ENCODE data around the gene C10orf143.
A peak's percentile ranks its signal among the peaks of the same experiment; 100 is the strongest.
"Not testable (repeated sequence)": the region's sequence is repeated elsewhere in the genome, so short reads cannot be mapped to it uniquely, and the experiment has no call there.

Gene C10orf143

DNA sequence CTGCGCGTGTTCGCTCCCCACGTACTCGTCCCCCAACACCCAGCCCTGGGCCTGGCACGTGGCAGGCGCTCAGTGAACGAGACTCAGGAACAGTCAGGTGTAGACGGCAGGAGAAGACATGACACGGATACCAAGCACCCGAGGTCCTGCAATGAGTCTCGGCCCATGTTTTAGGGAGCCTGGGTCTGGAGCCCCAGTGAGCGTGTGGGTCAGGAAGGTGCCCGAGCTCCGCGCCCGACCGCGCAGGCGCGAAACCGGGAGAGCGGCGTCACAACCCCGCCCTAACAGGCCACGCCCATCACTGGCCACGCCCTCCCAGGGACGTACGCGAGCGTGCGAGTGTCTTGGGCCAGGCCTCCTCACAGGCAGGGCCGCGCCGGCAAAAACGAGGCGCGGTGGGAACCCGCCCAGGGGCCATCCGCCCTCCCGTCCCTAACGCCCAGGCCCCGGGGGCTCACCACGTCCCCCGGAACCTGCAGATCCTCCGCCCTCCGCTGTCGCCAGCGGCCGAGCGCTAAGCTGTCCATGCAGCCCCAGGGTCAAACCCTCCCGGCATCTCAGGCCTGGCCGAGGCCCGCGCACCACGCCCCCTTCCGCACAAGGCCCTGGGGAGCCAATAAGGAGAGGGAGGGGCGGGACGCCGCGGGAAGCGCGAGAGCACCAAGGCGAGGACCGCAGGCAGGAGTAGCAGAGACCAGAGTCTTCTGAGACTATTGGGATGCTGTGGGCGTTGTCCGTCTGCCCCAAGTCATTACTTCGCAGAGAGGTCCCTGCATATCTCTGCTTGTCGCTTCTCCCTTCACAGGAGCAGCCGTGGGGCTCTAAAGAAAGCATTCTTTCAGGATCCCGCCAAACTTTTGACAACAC, at the start of gene C10orf143:
Gene C10orf143, minus strand, starts transcription at position 585 of the 867 bp plus-strand sequence. Its CDS starts 58 bp downstream, at position 527.
- DNase-seq (ENCODE audit: low read depth, low spot score): peak; percentile 96

DNA sequence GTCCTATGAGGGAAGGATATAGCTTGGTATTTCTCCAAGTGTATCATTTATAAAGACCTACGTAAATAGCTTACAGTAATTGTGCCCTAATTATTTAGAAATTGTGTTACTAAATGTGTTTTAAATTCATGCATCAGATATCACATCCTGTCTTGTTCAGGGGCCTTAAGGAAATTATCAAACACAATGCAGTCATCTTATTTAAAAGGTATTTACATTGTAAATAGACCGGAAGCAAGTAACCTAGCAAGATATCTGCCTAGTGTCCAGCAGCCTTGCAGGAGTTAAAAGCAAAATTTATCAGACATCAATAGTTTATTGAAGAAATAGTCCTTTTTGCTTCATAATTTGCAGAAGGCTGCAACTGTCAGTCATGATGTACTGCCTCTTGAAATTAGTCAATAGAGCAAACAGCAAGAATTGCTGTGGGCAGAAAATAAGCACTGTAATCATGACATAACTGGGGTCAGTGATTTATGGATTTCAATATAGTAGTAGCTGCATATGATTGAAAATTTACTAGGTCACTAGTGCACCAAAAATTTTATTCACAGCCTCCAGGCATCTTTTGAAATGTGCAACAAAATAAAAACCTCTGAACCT, 48.7 kb upstream of the C10orf143 start:
- no peak for DNase-seq (ENCODE audit: low read depth, low spot score)

DNA sequence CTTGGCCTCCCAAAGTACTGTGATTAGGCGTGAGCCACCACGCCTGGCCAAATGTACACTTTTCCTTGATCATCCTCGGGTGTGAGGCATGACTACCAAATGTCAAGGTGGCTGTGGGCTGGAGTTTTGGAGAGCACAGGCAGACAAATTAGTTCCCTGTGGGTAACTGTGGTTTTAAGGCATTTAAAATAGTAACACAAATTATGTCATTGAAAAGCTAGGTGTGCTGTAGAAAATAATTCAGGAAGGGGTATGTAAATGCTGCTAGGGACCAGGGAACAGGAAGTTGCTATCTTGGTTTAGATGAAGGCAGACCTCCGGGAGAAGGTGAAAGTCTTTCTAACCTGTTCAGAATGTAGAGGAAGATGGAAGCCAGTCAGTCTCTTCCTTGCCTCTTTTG, 35.4 kb upstream of the C10orf143 start:
- DNase-seq (ENCODE audit: low read depth, low spot score): no peak

DNA sequence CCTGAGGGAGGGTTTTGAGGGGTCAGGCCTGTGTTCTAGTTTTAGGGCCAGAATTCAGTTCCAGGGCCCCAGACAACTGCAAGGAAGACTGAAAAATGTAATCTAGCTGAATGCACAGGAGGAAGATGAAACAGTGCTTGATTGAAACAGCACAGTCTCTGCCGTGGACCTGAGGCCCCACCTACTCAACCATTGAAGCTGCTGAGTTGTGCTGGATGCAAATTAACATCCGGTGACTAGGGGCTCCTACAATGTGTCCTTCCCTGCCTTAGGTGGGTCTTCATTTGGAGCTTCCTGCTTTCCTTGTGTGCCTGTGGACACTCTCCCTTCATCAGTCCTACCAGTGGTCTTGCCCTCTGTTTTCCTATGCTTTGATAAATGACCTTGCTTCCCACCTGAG, 31.2 kb upstream of the C10orf143 start:
- no peak for DNase-seq (ENCODE audit: low read depth, low spot score)

DNA sequence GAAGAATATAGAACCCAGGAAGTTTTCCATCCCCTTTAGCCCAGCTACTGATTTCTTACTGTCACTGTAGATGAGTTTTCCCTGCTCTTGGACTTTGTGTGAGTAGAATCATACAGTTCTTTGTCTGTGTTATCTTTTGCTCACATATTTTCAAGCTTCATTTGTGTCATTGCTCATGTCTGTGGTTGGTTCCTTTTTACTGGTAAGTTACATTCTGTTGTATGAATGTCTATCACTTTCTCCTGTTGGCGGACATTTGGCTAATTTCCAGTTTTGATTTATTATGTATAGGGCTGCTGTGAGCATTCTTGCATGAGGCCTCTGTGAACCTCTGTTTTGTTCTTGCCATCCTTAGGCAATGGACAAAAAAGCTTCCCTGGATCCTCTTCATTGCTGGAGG, 30.8 kb upstream of the C10orf143 start:
- no peak for DNase-seq (ENCODE audit: low read depth, low spot score)

DNA sequence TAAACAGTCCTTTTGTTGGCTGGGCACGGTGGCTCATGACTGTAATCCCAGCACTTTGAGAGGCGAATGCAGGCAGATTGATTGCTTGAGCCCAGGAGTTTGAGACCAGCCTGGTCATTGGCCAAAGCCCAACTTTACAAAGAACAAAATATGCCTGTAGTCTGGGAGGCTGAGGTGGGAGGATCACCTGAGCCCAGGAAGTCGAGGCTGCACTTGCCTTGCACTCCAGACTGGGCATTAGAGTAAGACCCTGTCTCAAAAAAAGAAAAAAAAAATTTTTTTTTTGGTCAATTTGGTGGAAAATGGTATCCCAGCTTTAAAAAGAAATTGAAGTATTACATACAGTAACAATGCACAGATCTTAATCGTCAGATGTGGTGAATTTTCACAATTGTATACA, 30.4 kb upstream of the C10orf143 start:
- DNase-seq (ENCODE audit: low read depth, low spot score): no peak

DNA sequence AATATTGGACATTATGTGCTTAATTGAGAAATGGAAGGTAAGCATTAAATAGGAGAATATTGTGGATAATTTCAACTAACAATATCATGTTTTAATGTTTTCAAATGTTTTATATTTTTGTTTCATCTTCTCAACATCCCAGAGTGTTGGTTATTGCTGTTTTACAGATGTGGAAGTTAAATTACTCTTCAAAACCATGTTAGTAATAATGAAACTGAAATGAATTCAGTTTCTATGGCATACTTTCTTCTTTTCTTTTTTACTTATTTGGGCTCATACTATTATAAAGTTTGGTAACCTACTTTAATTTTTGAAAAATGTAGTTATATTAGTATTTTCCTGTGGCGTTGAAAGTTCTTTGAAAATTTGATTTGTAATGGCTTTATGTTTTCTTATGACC, 29.8 kb upstream of the C10orf143 start:
- DNase-seq (ENCODE audit: low read depth, low spot score): no peak

DNA sequence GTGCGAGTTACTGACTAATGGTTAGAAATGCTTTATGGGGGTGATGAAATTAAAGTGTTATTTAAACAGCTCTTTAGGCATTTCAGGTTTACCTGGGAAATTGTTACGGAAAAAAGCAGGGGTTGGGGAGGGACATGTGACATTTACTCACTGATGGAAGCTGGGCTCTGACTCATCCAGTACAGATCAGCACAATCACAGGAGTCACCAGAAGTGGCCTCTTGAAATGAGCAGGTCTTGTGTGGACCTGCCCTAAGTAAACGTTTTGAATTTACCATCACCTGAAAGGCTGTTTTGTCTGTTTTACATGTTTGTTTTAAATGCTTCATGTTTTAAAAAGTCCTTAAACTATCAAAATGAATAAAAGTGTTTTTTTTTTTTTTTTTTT, 27.8 kb upstream of the C10orf143 start:
- DNase-seq (ENCODE audit: low read depth, low spot score): no peak

DNA sequence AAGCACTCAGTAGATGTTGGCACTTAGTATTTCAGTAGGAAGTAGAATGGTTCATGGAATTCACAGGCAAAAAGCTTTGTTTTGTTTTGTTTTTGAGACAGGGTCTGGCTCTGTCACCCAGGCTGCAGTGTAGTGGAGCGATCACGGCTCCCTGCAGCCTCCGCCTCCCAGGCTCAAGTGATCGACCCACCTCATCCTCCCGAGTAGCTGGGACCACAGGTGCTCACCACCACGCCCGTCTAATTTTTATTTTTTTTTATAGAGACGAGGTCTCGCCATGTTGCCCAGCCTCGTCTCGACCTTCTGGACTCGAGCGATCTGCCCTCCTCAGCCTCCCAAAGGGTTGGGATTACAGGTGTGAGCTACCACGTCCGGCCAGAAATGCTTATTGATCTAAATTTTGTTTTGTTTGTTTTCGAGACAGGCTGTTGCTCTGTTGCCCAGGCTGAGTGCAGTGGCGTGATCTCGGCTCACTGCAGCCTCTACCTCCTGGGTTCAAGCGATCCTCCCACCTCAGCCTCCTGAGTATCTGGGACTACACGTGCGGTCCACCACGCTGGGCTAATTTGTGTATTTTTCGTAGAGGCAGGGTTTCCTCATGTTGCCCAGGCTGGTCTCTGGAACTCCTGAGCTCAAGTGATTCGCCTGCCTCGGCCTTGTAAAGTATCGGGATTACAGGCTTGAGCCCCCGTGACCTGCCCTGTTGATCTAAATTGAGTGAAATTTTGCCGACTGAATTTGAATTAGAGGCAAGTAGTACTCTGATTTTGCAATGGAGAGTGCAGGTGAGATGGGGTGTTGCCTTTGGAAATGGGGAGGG, 27.2 kb upstream of the C10orf143 start:
- no peak for DNase-seq (ENCODE audit: low read depth, low spot score)

DNA sequence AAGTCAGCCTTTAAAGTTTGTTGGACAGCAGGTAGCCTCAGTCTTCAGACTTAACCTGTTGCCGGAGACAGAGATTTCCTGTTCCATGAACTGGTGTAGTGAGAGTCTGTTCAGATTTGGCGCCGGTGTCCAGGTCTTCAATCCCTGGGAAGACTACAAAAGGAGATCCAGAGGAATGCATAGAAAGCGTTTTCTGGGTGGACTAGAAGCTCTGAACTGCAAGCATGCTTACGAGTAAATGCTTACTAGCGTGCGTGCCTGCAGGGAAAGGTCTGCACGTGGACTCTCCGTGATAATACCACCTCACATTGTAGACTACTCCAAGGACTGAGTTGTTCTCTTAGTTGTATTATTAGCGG, 26.4 kb upstream of the C10orf143 start:
- no peak for DNase-seq (ENCODE audit: low read depth, low spot score)

DNA sequence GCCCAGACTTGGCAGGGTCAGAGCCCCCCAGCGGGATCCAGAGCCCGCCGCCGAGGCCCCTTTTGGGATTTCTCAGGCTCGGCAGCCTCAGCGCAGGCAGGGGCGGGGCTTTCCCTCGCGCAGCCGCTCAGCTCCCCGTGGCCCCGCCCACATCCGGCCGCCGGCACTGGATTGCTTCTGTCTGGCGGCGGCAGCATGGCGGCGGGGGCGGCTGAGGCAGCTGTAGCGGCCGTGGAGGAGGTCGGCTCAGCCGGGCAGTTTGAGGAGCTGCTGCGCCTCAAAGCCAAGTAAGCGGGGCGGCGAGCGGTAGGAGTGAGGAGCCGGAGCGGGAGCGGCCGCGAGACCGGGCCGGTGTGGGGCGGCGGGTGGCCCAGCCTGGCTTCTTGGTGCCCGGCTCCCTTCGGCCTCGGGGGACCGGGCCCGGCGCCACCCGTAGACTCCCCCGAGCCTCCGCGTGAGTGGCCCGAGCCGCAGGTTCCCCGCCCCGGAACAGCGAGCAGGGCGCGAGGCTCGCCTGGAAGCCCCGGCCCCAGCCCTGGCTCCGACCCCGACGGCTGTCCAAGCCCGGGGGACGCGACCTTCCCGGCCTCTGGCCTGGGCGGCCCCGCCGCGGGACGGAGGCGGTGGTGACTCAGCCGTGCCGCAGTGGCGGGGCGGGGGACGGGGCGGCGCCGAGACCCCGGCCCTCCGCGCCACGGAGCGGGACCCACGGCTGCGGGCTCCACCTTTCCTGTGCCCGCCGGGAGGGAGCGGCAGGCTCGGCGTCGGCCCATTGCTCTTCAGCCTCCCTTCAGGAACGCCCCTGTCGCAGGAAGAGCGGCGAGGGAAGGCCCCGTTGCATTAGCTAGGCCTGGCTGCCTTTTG, 25.8 kb upstream of the C10orf143 start, which contains the start of gene GLRX3:
Gene GLRX3, plus strand, starts transcription at position 166 of the 864 bp plus-strand sequence. Its CDS starts 30 bp downstream, at position 196.
- DNase-seq (ENCODE audit: low read depth, low spot score): peak; percentile 39

DNA sequence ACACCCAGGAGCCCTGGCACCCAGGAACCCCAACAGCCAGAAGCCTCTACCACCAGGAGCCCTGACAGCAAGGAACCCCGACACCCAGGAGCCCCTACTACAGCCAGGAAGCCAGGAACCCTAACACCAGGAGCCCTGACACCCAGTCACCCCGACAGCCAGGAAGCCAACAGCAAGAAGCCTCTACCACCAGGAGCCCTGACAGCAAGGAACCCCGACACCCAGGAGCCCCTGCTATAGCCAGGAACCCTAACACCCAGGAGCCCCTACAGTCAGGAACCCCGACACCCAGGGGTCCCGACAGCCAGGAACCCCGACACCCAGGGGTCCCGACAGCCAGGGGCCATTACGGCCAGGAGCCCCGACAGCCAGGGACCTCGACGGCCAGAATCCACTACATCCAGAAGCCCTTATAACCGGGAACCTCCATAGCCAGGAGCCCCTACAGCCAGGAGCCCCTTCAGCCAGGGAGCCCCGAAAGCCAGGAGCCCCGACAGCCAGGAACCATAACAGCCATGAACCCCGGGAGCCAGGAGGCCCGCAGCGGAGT, 25.1 kb upstream of the C10orf143 start:
- no peak for DNase-seq (ENCODE audit: low read depth, low spot score)

DNA sequence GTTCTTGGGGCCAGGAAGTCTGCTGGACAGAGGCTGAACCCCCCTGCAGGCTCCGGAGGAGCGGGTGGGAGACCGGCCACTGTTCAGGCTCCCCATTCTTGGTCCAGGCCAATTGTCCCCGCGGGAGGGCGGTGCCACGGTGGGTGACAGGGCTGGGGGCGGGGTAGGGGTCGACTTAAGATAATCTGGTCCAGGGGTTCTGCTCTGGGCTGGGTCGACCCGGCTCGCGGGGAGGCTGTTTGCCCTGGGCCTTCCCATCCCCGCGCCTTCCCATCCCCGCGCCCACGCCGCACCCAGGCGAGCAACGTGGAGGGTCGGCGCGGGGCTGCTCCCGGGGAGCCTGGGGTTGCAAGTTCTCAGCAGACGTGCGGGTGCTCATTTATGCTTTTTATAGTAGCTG, 18.3 kb upstream of the C10orf143 start:
- DNase-seq (ENCODE audit: low read depth, low spot score): no peak

DNA sequence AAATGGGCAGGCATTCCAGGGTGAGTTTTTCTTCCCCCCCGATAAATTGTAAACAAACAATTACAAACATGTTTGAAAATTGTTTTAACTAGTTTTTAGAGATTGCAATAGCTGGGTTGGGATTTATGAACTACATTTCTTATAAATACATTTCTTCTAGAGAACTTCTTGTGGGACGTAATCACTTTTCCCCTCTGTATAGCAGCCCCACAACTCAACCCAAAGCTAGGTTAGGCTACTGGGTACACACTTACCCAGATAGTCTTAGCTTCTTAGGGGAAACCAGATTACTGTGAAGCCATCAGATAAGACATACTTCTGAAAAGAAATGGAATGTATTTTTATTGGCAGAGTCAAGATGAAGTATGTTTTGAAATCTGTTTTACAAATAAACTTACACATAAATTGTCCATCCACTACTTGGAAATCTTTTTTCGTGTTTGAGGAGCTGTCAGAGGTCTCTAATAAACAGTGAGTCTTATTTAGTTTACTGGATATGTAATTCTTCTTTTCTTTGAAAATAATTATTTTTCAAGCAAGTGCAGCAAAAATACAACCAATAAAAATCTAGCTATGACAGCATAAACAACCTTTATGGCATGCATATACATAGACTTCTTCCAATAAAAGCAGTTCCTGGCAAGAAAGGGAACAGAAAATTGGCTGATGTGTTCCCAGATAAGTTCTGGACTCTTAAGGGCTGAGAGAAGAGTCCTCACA, 17.6 kb upstream of the C10orf143 start:
- no peak for DNase-seq (ENCODE audit: low read depth, low spot score)

DNA sequence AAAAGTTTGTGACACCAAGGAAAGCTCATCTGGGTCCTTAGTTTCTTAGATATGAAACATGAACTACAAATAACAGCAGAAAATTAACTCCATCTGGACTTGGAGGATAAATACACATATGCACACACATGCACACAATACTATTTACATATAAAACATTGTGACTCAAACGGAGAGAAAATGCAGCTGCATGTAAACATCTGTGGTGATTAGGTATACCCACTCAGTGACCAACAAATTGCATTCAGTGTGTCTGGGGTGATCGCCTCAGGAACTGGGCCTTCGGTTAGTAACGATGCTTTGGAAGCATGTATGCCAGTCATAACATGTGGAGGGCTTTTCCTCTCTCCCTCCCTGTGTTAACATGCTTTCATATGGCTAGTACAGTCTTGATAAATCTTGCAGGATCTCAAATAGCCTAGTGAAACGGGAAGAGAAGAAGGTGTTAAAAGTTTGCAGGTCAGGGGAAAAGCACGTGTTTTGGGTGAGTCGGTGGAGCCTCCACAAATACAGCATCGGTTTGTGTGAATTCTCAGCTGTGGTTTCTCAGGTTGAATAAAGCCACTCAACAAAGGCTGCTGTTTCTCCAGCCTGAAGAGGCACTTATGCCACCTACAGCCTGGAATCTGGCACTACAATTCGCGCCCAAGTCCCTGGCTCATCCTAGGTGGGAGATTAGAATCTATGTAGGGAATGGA, 16.9 kb upstream of the C10orf143 start:
- DNase-seq (ENCODE audit: low read depth, low spot score): no peak

DNA sequence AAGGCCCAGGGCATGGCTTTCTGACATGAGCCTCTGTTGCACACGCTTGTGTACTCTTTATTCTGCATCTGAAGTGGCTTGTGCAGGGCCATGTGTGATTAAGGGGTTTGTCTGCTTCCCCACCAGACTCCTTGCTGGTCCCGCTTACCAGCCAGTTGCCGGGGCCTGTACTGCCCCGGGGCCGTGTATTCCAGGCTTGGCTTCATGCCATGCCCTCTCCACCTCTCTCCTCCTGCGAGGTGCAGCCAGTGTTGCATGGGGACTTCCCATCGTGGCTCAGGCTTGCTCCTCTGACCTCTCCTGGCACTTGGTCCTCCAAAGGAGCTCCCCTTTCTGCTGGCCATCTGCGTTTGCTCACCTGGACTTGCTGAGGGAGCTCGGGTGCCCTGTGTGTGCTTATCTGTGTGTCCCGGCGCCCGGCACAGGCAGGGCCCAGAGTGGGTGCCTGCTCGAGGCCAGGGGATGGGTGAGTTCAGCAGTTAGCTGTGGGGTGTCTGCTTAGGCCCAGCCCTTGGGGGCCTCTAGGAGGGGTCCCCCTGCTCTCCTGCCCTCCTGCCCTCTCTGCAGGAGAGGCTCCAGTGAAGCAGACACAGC, 11.0 kb upstream of the C10orf143 start:
- DNase-seq (ENCODE audit: low read depth, low spot score): no peak

DNA sequence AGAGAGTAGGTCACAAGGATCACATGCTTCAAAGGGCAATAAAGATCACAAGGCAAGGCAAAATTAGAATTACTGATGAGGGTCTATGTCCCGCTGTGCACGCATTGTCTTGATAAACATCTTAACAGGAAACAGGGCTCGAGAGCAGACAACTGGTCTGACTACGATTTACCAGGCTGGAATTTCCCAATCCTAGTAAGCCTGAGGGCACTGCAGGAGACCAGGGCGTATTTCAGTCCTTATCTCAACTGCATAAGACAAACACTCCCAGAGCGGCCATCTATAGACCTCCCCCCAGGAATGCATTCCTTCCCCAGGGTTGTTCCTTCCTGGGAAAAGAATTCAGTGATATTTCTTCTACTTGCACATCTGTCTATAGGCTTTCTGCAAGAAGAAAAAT, 6.9 kb upstream of the C10orf143 start:
- DNase-seq (ENCODE audit: low read depth, low spot score): not testable (repeated sequence)

DNA sequence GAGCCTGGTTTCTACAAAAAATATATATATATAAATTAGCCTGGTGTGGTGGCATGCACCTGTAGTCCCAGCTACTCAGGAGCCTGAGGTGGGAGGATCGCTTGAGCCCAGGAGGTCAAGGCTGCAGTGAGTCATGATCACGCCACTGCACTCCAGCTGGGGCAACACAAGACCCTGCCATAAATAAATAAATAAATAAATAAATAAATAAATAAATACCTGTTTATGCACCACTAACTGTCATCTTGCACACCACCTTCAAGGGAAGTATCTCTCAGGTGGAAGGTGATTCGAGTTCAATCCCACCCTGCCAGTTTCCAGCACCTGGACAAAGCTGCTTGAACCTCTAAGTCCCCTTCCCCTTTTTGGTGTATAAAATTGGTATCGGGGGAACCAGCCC, 6.3 kb upstream of the C10orf143 start:
- not testable (repeated sequence) for DNase-seq (ENCODE audit: low read depth, low spot score)

DNA sequence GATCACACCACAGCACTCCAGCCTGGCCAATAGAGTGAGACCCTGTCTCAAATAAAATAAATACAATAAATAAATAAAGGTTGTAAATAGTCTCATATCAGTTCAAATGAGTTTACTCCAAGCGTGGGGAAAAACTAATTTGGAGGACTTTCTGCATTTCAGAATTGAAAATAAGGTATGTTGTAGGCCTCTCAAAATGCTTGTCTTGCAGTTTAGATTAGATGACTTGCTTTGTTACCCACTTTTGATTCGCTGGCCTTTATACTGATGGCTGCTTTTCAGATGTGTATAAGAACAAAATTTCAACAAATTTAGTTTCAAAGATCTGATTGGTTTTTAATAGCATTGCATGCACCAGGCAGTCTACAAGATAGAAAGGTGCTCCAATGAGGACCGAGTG, 2.2 kb upstream of the C10orf143 start:
- DNase-seq (ENCODE audit: low read depth, low spot score): no peak

DNA sequence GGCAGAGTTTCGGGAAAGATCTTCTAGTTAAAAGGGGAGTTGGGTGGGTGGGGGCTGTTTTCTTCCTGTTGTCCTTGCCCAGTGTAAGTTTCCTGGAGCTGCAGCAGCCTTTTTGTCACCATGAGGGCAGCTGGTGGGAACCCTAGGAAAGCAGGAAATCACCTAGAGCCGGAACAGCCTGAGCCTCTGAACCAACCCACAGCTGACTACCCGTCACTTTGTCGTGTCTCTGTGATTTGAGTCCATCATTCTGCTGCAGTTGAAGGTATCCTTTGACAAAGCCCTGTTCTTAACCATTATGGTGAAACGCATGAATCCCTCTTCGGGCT, 1.2 kb upstream of the C10orf143 start:
- DNase-seq (ENCODE audit: low read depth, low spot score): no peak
